Measurements from ENCODE around the gene NPHP4. TPM values are rescaled to one million over a fixed set of nuclear protein-coding genes. Genes with fewer than 3 reads are reported as not detected.

The NPHP4 gene
- total RNA-seq, 1 donor from 2014 or later = 19.0 TPM

GRCh38 chr1:5976726-5977493 is 15.3 kb downstream of the NPHP4 start:
- no peaks in the 10 kb centered on the region for H3K9me3 Mint-ChIP-seq
- H3K36me3 Mint-ChIP-seq (ENCODE audit: low read depth) = peaks cover 21% of the 10 kb centered on the region
- H3K27ac Mint-ChIP-seq = no peak overlapping the region
- H3K27me3 Mint-ChIP-seq (ENCODE audit: low read depth) = no peaks in the 10 kb centered on the region
- no peak overlapping the region for H3K4me3 Mint-ChIP-seq (ENCODE audit: low read depth)
- H3K4me1 Mint-ChIP-seq (ENCODE audit: low read depth) = peaks cover 15% of the 10 kb centered on the region
- intact Hi-C loops (cut with micrococcal nuclease) = no loop called here
- DNase-seq (ENCODE audit: low spot score) = no peak

GRCh38 chr1:5976231-5976630 is 16.0 kb downstream of the NPHP4 start:
- DNase-seq (ENCODE audit: low spot score) = no peak
- intact Hi-C loops (cut with micrococcal nuclease) = no loop called here
- H3K4me3 Mint-ChIP-seq (ENCODE audit: low read depth) = no peak overlapping the region
- peaks cover 21% of the 10 kb centered on the region for H3K36me3 Mint-ChIP-seq (ENCODE audit: low read depth)
- peaks cover 12% of the 10 kb centered on the region for H3K4me1 Mint-ChIP-seq (ENCODE audit: low read depth)
- H3K27me3 Mint-ChIP-seq (ENCODE audit: low read depth) = no peaks in the 10 kb centered on the region
- no peaks in the 10 kb centered on the region for H3K9me3 Mint-ChIP-seq
- no peak overlapping the region for H3K27ac Mint-ChIP-seq

- DNase-seq (ENCODE audit: low spot score) = peak; percentile 51
- Mint-ChIP-seq H3K27me3 (ENCODE audit: low read depth) (no peaks in the 10 kb centered on the region), H3K4me3 (ENCODE audit: low read depth) (peak overlapping the region; percentile 39), H3K4me1 (ENCODE audit: low read depth) (peaks cover 7% of the 10 kb centered on the region), H3K9me3 (no peaks in the 10 kb centered on the region), H3K36me3 (ENCODE audit: low read depth) (peaks cover 21% of the 10 kb centered on the region), H3K27ac (peak overlapping the region; percentile 70)
- intact Hi-C loops (cut with micrococcal nuclease) = loop anchor here (1.0 to 2.0 kb wide), 3 partner anchors 20 to 465 kb away; no protein-coding TSS in a partner anchor
These were observed 16.9 kb downstream of the NPHP4 start for GRCh38 chr1:5975133-5975880.

GRCh38 chr1:5974631-5975030 is 17.6 kb downstream of the NPHP4 start:
- Mint-ChIP-seq H3K27ac (no peak overlapping the region), H3K4me3 (ENCODE audit: low read depth) (no peak overlapping the region), H3K27me3 (ENCODE audit: low read depth) (no peaks in the 10 kb centered on the region), H3K36me3 (ENCODE audit: low read depth) (peaks cover 21% of the 10 kb centered on the region), H3K9me3 (no peaks in the 10 kb centered on the region), H3K4me1 (ENCODE audit: low read depth) (peaks cover 7% of the 10 kb centered on the region)
- intact Hi-C loops (cut with micrococcal nuclease) = loop anchor here (1.0 to 2.0 kb wide), 3 partner anchors 19 to 464 kb away; no protein-coding TSS in a partner anchor
- no peak for DNase-seq (ENCODE audit: low spot score)

- no peak for DNase-seq (ENCODE audit: low spot score)
- H3K9me3 Mint-ChIP-seq = no peaks in the 10 kb centered on the region
- intact Hi-C loops (cut with micrococcal nuclease) = loop anchor here (2.0 kb wide), 1 partner anchor 463 kb away; no protein-coding TSS in a partner anchor
These were observed 18.5 kb downstream of the NPHP4 start for GRCh38 chr1:5973771-5974170.

GRCh38 chr1:5972198-5972520 is 20.1 kb downstream of the NPHP4 start:
- H3K27ac Mint-ChIP-seq = no peak overlapping the region
- H3K9me3 Mint-ChIP-seq = no peaks in the 10 kb centered on the region
- no peak for DNase-seq (ENCODE audit: low spot score)
- H3K4me3 Mint-ChIP-seq (ENCODE audit: low read depth) = no peak overlapping the region
- intact Hi-C loops (cut with micrococcal nuclease) = no loop called here
- peaks cover 7% of the 10 kb centered on the region for H3K4me1 Mint-ChIP-seq (ENCODE audit: low read depth)
- H3K36me3 Mint-ChIP-seq (ENCODE audit: low read depth) = peaks cover 13% of the 10 kb centered on the region
- H3K27me3 Mint-ChIP-seq (ENCODE audit: low read depth) = no peaks in the 10 kb centered on the region

More at GRCh38 chr1:5973771-5974170, 18.5 kb downstream of the NPHP4 start:
- Mint-ChIP-seq H3K4me3 (ENCODE audit: low read depth) (no peak overlapping the region), H3K27ac (no peak overlapping the region), H3K27me3 (ENCODE audit: low read depth) (no peaks in the 10 kb centered on the region), H3K36me3 (ENCODE audit: low read depth) (peaks cover 19% of the 10 kb centered on the region), H3K4me1 (ENCODE audit: low read depth) (peaks cover 7% of the 10 kb centered on the region)

GRCh38 chr1:5971471-5972197 is 20.6 kb downstream of the NPHP4 start:
- Mint-ChIP-seq H3K36me3 (ENCODE audit: low read depth) (peaks cover 9% of the 10 kb centered on the region), H3K4me3 (ENCODE audit: low read depth) (no peak overlapping the region), H3K4me1 (ENCODE audit: low read depth) (peaks cover 7% of the 10 kb centered on the region), H3K27ac (no peak overlapping the region), H3K27me3 (ENCODE audit: low read depth) (no peaks in the 10 kb centered on the region), H3K9me3 (no peaks in the 10 kb centered on the region)
- intact Hi-C loops (cut with micrococcal nuclease) = no loop called here
- no peak for DNase-seq (ENCODE audit: low spot score)

- Mint-ChIP-seq H3K27me3 (ENCODE audit: low read depth) (no peaks in the 10 kb centered on the region), H3K27ac (no peak overlapping the region), H3K4me3 (ENCODE audit: low read depth) (no peak overlapping the region), H3K9me3 (no peaks in the 10 kb centered on the region), H3K4me1 (ENCODE audit: low read depth) (peaks cover 11% of the 10 kb centered on the region), H3K36me3 (ENCODE audit: low read depth) (peaks cover 12% of the 10 kb centered on the region)
- no peak for DNase-seq (ENCODE audit: low spot score)
- intact Hi-C loops (cut with micrococcal nuclease) = no loop called here
These were observed 21.5 kb downstream of the NPHP4 start for GRCh38 chr1:5970610-5971273.

- Mint-ChIP-seq H3K36me3 (ENCODE audit: low read depth) (peaks cover 6% of the 10 kb centered on the region), H3K4me3 (ENCODE audit: low read depth) (no peak overlapping the region), H3K9me3 (no peaks in the 10 kb centered on the region), H3K27ac (no peak overlapping the region), H3K27me3 (ENCODE audit: low read depth) (no peaks in the 10 kb centered on the region), H3K4me1 (ENCODE audit: low read depth) (peaks cover 4% of the 10 kb centered on the region)
- no peak for DNase-seq (ENCODE audit: low spot score)
- intact Hi-C loops (cut with micrococcal nuclease) = no loop called here
These were observed 23.1 kb downstream of the NPHP4 start for GRCh38 chr1:5969168-5969567.

- H3K4me3 Mint-ChIP-seq (ENCODE audit: low read depth) = no peak overlapping the region
- H3K27ac Mint-ChIP-seq = no peak overlapping the region
- peaks cover 3% of the 10 kb centered on the region for H3K36me3 Mint-ChIP-seq (ENCODE audit: low read depth)
- no peaks in the 10 kb centered on the region for H3K27me3 Mint-ChIP-seq (ENCODE audit: low read depth)
- no peaks in the 10 kb centered on the region for H3K9me3 Mint-ChIP-seq
- no peak for DNase-seq (ENCODE audit: low spot score)
- peaks cover 4% of the 10 kb centered on the region for H3K4me1 Mint-ChIP-seq (ENCODE audit: low read depth)
- intact Hi-C loops (cut with micrococcal nuclease) = no loop called here
These were observed 24.0 kb downstream of the NPHP4 start for GRCh38 chr1:5968161-5968736.

- Mint-ChIP-seq H3K27me3 (ENCODE audit: low read depth) (no peaks in the 10 kb centered on the region), H3K4me1 (ENCODE audit: low read depth) (peaks cover 4% of the 10 kb centered on the region), H3K36me3 (ENCODE audit: low read depth) (peaks cover 3% of the 10 kb centered on the region), H3K9me3 (no peaks in the 10 kb centered on the region), H3K4me3 (ENCODE audit: low read depth) (no peak overlapping the region), H3K27ac (no peak overlapping the region)
- intact Hi-C loops (cut with micrococcal nuclease) = no loop called here
- DNase-seq (ENCODE audit: low spot score) = no peak
These were observed 24.7 kb downstream of the NPHP4 start for GRCh38 chr1:5967351-5968160.

Data from activated T-helper 2 cell treated with anti-CD3 and anti-CD28 coated beads, Interferon-gamma antibody, Interleukin-2, Interleukin-4, amounts not matched to agents 10 μg/mL and 5 μg/mL and 100 μg/mL, durations not matched to agents 14 hours and 24 hours and 36 hours (primary cell).